Activated naive CD4-positive, alpha-beta T cell treated with anti-CD3 and anti-CD28 coated beads for 36 hours (primary cell): ENCODE data around the gene APPL1. TPM values are rescaled to one million over a fixed set of nuclear protein-coding genes. Genes with fewer than 3 reads are reported as not detected.

Experiments used
- CTCF ChIA-PET: fragments of 350-600 bp; sonication (Branson Sonifier 250); formaldehyde crosslinking; loops from one replicate; lab custom pipeline; 2021; ENCODE audit warnings: antibody characterized with exemption; lab: Charles Lee
- DNase-seq: peaks from one replicate; pipeline ENCODE4 v3.0.0-alpha.2; 2020
- H3K27ac Mint-ChIP-seq: one replicate; pipeline ENCODE4 v1.8.0; 2021; ENCODE audit warnings: mild to moderate bottlenecking, mixed read lengths
- H3K27me3 Mint-ChIP-seq: one replicate; pipeline ENCODE4 v1.8.0; 2021; ENCODE audit warnings: low read depth, mixed read lengths
- H3K36me3 Mint-ChIP-seq: one replicate; pipeline ENCODE4 v1.8.0; 2021; ENCODE audit warnings: low read depth, mixed read lengths
- H3K4me1 Mint-ChIP-seq: one replicate; pipeline ENCODE4 v1.8.0; 2021; ENCODE audit warnings: low read depth, mixed read lengths
- H3K4me3 Mint-ChIP-seq: one replicate; pipeline ENCODE4 v1.8.0; 2021; ENCODE audit warnings: mild to moderate bottlenecking, moderate library complexity, mixed read lengths
- H3K9me3 Mint-ChIP-seq: one replicate; pipeline ENCODE4 v1.8.0; 2021; ENCODE audit warnings: mixed read lengths
- intact Hi-C: fragments of 100-400 bp; cut with micrococcal nuclease; formaldehyde crosslinking; loops from one replicate; pipeline ENCODE4 v1.15.1; 2023
- total RNA-seq, 2 experiments: library from RNA; stranded (reverse); gene quantifications; one replicate each; pipeline ENCODE4 v1.2.3, GENCODE V29; 2021

The APPL1 gene
- total RNA-seq, 2 experiments from 2014 or later: 30.8 to 35.1 TPM

- CTCF ChIA-PET: no interaction called here
- H3K9me3 Mint-ChIP-seq: no peaks in the 10 kb centered on the region
- no peaks in the 10 kb centered on the region for H3K27me3 Mint-ChIP-seq
- no peak for DNase-seq
- no peak overlapping the region for H3K4me3 Mint-ChIP-seq
- no peak overlapping the region for H3K27ac Mint-ChIP-seq
- intact Hi-C loops: no loop called here
- peaks cover 31% of the 10 kb centered on the region for H3K4me1 Mint-ChIP-seq
- H3K36me3 Mint-ChIP-seq: no peaks in the 10 kb centered on the region
Measured at GRCh38 chr3:57230006-57230405, 2.5 kb downstream of the APPL1 start.

GRCh38 chr3:57233799-57234198, 6.3 kb downstream of the APPL1 start:
- H3K27ac Mint-ChIP-seq: no peak overlapping the region
- CTCF ChIA-PET: no interaction called here
- peaks cover 24% of the 10 kb centered on the region for H3K4me1 Mint-ChIP-seq
- peaks cover 8% of the 10 kb centered on the region for H3K36me3 Mint-ChIP-seq
- H3K4me3 Mint-ChIP-seq: no peak overlapping the region
- intact Hi-C loops: no loop called here
- H3K9me3 Mint-ChIP-seq: no peaks in the 10 kb centered on the region
- no peak for DNase-seq
- no peaks in the 10 kb centered on the region for H3K27me3 Mint-ChIP-seq

- Mint-ChIP-seq H3K27me3 (no peaks in the 10 kb centered on the region), H3K4me1 (peaks cover 14% of the 10 kb centered on the region), H3K4me3 (no peak overlapping the region), H3K36me3 (peaks cover 15% of the 10 kb centered on the region), H3K9me3 (no peaks in the 10 kb centered on the region), H3K27ac (no peak overlapping the region)
- intact Hi-C loops: no loop called here
- DNase-seq: no peak
- CTCF ChIA-PET: interaction anchor here (0.9 kb wide), 1 partner anchor 47 kb away, joined by 3 read pairs; no protein-coding TSS in a partner anchor
Measured at GRCh38 chr3:57234613-57235575, 7.4 kb downstream of the APPL1 start.

- no peak overlapping the region for H3K27ac Mint-ChIP-seq
- H3K27me3 Mint-ChIP-seq: no peaks in the 10 kb centered on the region
- no peaks in the 10 kb centered on the region for H3K4me1 Mint-ChIP-seq
- intact Hi-C loops: no loop called here
- no peaks in the 10 kb centered on the region for H3K9me3 Mint-ChIP-seq
- H3K36me3 Mint-ChIP-seq: peaks cover 16% of the 10 kb centered on the region
- CTCF ChIA-PET: interaction anchor here (1.0 kb wide), 1 partner anchor 17 kb away, joined by 4 read pairs; no protein-coding TSS in a partner anchor
- no peak for DNase-seq
- no peak overlapping the region for H3K4me3 Mint-ChIP-seq
Measured at GRCh38 chr3:57244946-57245345, 17.4 kb downstream of the APPL1 start.

- no peak overlapping the region for H3K27ac Mint-ChIP-seq
- intact Hi-C loops: no loop called here
- peaks cover 11% of the 10 kb centered on the region for H3K36me3 Mint-ChIP-seq
- no peaks in the 10 kb centered on the region for H3K4me1 Mint-ChIP-seq
- CTCF ChIA-PET: interaction anchor here (0.6 kb wide), 1 partner anchor 592 kb away, joined by 3 read pairs; no protein-coding TSS in a partner anchor
- H3K4me3 Mint-ChIP-seq: no peak overlapping the region
- H3K27me3 Mint-ChIP-seq: no peaks in the 10 kb centered on the region
- DNase-seq: no peak
- no peaks in the 10 kb centered on the region for H3K9me3 Mint-ChIP-seq
Measured at GRCh38 chr3:57252404-57252803, 24.9 kb downstream of the APPL1 start.

- H3K4me1 Mint-ChIP-seq: no peaks in the 10 kb centered on the region
- H3K36me3 Mint-ChIP-seq: peaks cover 24% of the 10 kb centered on the region
- CTCF ChIA-PET: no interaction called here
- H3K27ac Mint-ChIP-seq: no peak overlapping the region
- intact Hi-C loops: no loop called here
- H3K4me3 Mint-ChIP-seq: no peak overlapping the region
- DNase-seq: no peak
- H3K9me3 Mint-ChIP-seq: no peaks in the 10 kb centered on the region
- H3K27me3 Mint-ChIP-seq: no peaks in the 10 kb centered on the region
Measured at GRCh38 chr3:57256844-57257243, 29.3 kb downstream of the APPL1 start.

- DNase-seq: no peak
- Mint-ChIP-seq H3K4me3 (no peak overlapping the region), H3K27me3 (no peaks in the 10 kb centered on the region), H3K27ac (no peak overlapping the region), H3K36me3 (peaks cover 30% of the 10 kb centered on the region), H3K9me3 (no peaks in the 10 kb centered on the region), H3K4me1 (no peaks in the 10 kb centered on the region)
- CTCF ChIA-PET: interaction anchor here (1.8 kb wide), 1 partner anchor 156 kb away, joined by 4 read pairs; no protein-coding TSS in a partner anchor
- intact Hi-C loops: no loop called here
Measured at GRCh38 chr3:57257678-57258077, 30.1 kb downstream of the APPL1 start.

- Mint-ChIP-seq H3K36me3 (peaks cover 58% of the 10 kb centered on the region), H3K27ac (no peak overlapping the region), H3K27me3 (no peaks in the 10 kb centered on the region), H3K4me3 (no peak overlapping the region), H3K4me1 (no peaks in the 10 kb centered on the region), H3K9me3 (peaks cover 3% of the 10 kb centered on the region)
- CTCF ChIA-PET: no interaction called here
- intact Hi-C loops: no loop called here
- no peak for DNase-seq
Measured at GRCh38 chr3:57261119-57261518, 33.6 kb downstream of the APPL1 start.

- no peaks in the 10 kb centered on the region for H3K27me3 Mint-ChIP-seq
- H3K4me1 Mint-ChIP-seq: no peaks in the 10 kb centered on the region
- no peak overlapping the region for H3K27ac Mint-ChIP-seq
- H3K4me3 Mint-ChIP-seq: no peak overlapping the region
- intact Hi-C loops: no loop called here
- no peak for DNase-seq
- CTCF ChIA-PET: no interaction called here
- peaks cover 64% of the 10 kb centered on the region for H3K36me3 Mint-ChIP-seq
- peaks cover 3% of the 10 kb centered on the region for H3K9me3 Mint-ChIP-seq
Measured at GRCh38 chr3:57261929-57262328, 34.4 kb downstream of the APPL1 start.

GRCh38 chr3:57268416-57268815, 40.9 kb downstream of the APPL1 start:
- Mint-ChIP-seq H3K9me3 (peaks cover 1% of the 10 kb centered on the region), H3K27me3 (no peaks in the 10 kb centered on the region), H3K4me1 (no peaks in the 10 kb centered on the region), H3K36me3 (peaks cover 45% of the 10 kb centered on the region), H3K4me3 (no peak overlapping the region), H3K27ac (no peak overlapping the region)
- CTCF ChIA-PET: no interaction called here
- intact Hi-C loops: no loop called here
- no peak for DNase-seq

- H3K27ac Mint-ChIP-seq: no peak overlapping the region
- H3K4me3 Mint-ChIP-seq: no peak overlapping the region
- H3K9me3 Mint-ChIP-seq: peaks cover 3% of the 10 kb centered on the region
- H3K27me3 Mint-ChIP-seq: no peaks in the 10 kb centered on the region
- no peaks in the 10 kb centered on the region for H3K4me1 Mint-ChIP-seq
- CTCF ChIA-PET: no interaction called here
- DNase-seq: no peak
- H3K36me3 Mint-ChIP-seq: peaks cover 13% of the 10 kb centered on the region
- intact Hi-C loops: no loop called here
Measured at GRCh38 chr3:57274845-57275244, 47.3 kb downstream of the APPL1 start.

- H3K36me3 Mint-ChIP-seq: peaks cover 12% of the 10 kb centered on the region
- intact Hi-C loops: no loop called here
- CTCF ChIA-PET: no interaction called here
Measured at GRCh38 chr3:57275393-57275792, 47.9 kb downstream of the APPL1 start.

GRCh38 chr3:57278237-57278636, 50.7 kb downstream of the APPL1 start:
- no peaks in the 10 kb centered on the region for H3K27me3 Mint-ChIP-seq
- peaks cover 11% of the 10 kb centered on the region for H3K36me3 Mint-ChIP-seq
- H3K4me3 Mint-ChIP-seq: no peak overlapping the region
- intact Hi-C loops: no loop called here
- CTCF ChIA-PET: no interaction called here
- no peak for DNase-seq
- H3K9me3 Mint-ChIP-seq: peaks cover 3% of the 10 kb centered on the region
- no peak overlapping the region for H3K27ac Mint-ChIP-seq
- H3K4me1 Mint-ChIP-seq: no peaks in the 10 kb centered on the region

More at GRCh38 chr3:57275393-57275792, 47.9 kb downstream of the APPL1 start:
- no peaks in the 10 kb centered on the region for H3K27me3 Mint-ChIP-seq
- peaks cover 3% of the 10 kb centered on the region for H3K9me3 Mint-ChIP-seq
- H3K27ac Mint-ChIP-seq: no peak overlapping the region
- no peaks in the 10 kb centered on the region for H3K4me1 Mint-ChIP-seq
- DNase-seq: no peak
- no peak overlapping the region for H3K4me3 Mint-ChIP-seq
